ENCODE data around the gene C9orf40. TPM values are rescaled to one million over a fixed set of nuclear protein-coding genes. Genes with fewer than 3 reads are reported as not detected.

The C9orf40 gene, protein sequence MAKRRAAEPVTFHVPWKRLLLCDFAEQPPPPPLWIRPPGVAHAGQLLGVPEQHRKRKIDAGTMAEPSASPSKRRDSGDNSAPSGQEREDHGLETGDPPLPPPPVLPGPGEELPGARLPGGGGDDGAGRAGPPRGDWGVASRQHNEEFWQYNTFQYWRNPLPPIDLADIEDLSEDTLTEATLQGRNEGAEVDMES
- total RNA-seq, result 3.0 and 3.1 TPM in 2 replicates

DNA sequence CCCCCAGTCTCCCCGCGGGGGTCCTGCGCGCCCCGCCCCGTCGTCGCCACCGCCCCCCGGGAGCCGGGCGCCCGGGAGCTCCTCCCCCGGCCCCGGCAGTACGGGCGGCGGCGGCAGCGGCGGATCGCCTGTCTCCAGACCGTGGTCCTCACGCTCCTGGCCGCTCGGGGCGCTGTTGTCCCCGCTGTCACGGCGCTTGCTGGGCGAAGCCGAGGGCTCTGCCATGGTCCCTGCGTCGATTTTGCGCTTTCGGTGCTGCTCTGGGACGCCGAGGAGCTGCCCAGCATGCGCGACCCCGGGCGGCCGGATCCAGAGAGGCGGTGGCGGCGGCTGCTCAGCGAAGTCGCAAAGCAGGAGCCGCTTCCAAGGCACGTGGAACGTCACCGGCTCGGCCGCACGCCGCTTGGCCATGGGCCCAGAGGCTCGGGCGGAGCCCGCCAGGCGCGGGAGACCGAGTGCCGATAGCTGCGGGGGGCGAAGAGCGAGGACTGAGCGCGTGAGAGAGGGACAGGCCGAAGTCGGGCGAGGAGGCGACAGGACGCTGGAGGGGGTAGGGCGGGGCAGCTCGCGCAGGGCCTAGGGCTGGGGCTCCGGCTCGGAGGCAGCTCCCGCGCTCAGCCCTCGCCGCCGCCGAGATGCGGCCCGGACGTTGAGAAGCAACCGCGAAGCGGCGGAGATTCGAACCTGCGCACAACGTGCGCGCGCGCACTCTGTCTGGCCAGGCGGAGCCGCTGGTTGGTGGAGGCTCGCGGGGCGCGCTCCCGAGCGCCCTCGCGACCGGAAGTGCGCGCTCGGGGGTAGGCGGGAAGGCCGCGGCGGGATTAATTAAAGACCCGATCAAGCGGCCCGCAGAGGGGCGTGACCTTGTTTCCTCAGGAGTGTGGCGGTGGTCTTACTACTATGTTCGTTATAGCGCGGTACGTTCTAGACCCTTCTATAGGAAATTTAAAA lies at the start of gene C9orf40:
C9orf40 (minus strand) TSS at position 712 of the 951 bp plus-strand sequence; CDS start at position 411, 301 bp downstream.
- peak; percentile 60 for DNase-seq (ENCODE audit: low read depth)

DNA sequence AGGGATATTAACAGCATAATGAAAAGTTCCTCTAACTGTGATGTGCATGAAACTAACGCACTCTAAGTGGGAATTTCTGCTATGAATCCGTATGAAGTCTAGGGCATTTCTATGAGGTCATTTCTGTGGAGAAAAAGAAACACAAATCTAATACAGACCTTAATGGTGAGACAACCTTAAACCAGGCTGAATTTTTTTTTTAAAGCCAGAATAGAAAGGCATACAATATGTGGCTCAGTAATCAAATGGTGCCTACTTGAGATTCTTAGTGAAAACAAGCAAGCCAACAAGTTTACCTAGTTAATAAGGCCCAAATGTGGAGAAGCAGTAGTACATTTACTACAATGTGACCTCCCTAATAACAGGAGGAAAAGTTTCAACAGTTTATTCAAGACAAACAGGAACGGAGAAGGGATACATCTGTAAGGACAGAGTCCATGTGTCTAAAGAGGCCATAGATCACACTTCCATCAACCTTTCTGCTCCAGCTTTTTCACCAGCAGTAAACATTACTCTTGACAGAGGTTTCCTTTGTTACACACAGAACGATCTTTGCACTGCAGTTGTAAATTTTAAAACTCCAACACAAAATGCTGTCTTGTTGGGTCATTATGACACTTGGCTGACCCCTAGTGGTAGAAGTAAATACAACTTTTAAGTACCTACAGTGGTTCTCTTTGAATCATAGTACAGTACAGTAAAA lies 49.2 kb upstream of the C9orf40 start:
- DNase-seq (ENCODE audit: low read depth), result peak; percentile 91

DNA sequence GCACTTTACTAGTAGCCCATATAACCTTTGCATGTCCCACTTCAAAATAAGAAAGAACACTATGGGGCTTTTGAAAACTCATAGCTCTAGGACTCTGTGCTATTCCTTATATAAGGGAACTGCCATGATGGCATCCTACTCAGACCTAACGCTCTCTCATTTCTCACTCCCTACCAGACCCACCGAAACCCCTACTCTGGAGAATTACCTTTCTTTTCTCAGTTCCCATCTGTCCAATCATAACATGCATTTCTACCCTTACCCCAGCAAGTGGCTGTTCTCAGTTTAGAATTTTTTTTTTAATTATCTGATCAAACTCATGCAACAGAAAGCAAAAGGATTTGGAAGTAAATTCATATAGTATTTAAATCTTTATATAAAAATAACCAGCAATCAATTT lies 48.1 kb upstream of the C9orf40 start:
- DNase-seq (ENCODE audit: low read depth), result no peak

DNA sequence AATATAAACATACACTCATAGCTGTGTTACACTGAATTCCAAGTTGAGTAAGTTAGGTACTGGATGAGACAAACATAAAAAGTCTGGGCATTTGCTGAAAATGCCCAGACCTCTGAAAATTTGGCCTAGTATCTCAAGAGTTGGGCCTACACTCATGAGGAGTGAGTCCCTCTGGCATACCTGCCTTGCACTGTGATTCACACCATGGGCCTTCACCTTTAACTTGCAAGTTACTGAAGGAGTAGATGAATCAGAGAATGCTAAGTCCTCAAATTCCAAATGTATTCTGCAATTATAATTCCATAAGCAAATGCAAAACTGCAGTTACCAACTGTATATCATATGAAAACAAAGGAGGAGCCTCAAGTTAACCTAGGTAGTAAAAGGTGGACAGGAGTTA lies 32.3 kb upstream of the C9orf40 start:
- peak; percentile 3 for DNase-seq (ENCODE audit: low read depth)

DNA sequence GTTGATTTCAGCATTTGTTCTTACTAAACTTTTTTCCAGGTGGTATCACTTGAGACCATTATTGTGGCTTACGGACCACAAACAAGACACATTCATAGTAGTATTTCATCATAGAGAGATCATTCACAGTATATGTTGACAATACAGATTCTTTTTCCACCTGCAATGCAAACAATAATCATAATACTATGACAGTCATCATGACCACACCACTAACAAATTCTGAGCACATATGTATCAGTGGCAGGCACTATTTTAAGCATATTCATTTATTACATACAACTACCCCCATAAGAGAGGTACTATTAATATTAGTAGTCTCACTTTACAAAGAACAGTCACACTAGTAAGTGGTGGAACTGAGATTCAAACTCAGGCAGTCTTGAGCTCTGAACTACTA lies 31.0 kb upstream of the C9orf40 start:
- no peak for DNase-seq (ENCODE audit: low read depth)

- DNase-seq (ENCODE audit: low read depth), result no peak
These were observed 27.1 kb upstream of the C9orf40 start for GRCh38 chr9:74979844-74980243.

- no peak for DNase-seq (ENCODE audit: low read depth)
These were observed 24.6 kb upstream of the C9orf40 start for GRCh38 chr9:74977287-74977686.

DNA sequence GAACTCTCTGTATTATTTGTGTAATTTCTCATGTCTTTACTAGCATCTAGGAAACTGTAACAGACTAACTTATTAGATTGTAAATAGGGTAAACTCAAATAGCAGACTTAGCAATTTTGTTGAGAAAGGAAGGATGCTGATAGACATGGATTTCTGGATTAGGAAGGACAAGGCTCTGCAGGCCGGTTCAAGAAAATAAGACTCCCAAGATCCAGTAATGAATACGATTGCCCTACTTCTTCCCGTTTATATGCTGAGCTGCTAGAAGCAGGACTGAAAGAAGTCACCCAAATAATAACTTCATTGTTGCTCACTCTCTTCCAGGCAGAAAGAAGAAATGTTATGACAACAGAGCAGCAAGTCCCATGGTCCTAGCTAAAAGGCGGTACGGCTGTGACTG lies 22.8 kb upstream of the C9orf40 start:
- no peak for DNase-seq (ENCODE audit: low read depth)

GRCh38 chr9:74974558-74974957 lies 21.8 kb upstream of the C9orf40 start:
- DNase-seq (ENCODE audit: low read depth), result no peak

DNA sequence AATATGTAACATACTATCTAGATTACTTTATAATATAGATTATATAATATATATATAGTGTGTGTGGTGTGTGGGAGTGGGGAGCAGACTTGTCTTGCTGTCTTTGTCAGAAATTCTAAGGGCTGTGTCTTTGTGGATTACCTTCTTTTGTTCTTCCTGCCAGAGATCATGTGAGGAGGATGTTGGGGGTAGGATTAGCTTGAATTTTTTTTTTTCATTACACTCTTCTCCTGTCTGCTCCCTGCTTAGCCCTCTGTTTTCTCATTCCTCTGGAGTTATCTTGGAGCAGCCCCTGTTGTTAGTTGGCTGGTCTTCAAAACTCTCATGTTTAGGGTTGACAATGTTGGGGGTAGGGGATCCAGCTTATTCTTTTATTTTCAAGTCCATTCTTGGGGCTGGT lies 21.0 kb upstream of the C9orf40 start:
- DNase-seq (ENCODE audit: low read depth), result no peak

- DNase-seq (ENCODE audit: low read depth), result no peak
These were observed 10.3 kb upstream of the C9orf40 start for GRCh38 chr9:74963056-74963455.

DNA sequence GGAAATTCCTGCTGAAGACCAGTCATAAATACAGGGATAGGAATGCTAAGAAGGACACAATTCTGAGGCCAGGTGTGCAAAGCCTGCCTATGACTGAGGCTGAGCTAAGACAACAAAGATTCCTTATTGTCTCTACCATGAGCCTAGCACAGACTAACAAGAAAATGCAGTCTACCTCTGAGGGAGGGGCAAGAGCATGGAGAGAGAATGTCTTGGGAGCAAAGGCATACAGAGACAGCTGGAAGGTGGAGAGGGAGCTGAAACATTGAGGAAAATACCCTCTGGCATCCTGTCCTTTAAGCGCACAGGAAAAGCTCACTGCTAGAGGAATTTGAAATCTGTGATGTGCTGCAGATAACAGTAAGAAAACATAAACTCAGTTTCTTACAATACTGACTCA lies 8.8 kb upstream of the C9orf40 start:
- no peak for DNase-seq (ENCODE audit: low read depth)

GRCh38 chr9:74960561-74960960 lies 7.8 kb upstream of the C9orf40 start:
- peak; percentile 79 for DNase-seq (ENCODE audit: low read depth)

- no peak for DNase-seq (ENCODE audit: low read depth)
These were observed 5.9 kb upstream of the C9orf40 start for GRCh38 chr9:74958587-74958986.

- no peak for DNase-seq (ENCODE audit: low read depth)
These were observed 581 bp upstream of the C9orf40 start for GRCh38 chr9:74953235-74953751.

DNA sequence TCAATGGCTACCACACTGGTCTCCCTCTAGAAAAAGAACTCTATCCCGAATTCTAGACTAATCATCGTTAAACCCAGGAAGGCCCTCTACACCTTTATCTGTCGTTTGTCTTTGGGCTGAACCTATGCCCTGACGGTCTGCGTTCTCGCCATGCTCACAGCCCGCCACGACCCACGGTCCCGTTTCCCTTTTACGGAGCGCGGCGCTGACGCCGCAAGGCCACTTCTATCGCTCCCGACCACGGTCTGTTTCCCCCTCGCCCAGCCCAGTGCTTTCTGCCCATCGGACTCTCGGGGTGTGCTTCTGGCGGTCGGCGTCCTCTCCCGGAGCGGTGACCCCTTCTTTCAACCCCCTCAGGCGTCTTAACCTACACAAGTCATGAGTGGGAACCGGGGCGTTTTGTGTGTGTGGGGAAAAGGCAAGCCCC lies 974 bp downstream of the C9orf40 start:
- no peak for DNase-seq (ENCODE audit: low read depth)

DNA sequence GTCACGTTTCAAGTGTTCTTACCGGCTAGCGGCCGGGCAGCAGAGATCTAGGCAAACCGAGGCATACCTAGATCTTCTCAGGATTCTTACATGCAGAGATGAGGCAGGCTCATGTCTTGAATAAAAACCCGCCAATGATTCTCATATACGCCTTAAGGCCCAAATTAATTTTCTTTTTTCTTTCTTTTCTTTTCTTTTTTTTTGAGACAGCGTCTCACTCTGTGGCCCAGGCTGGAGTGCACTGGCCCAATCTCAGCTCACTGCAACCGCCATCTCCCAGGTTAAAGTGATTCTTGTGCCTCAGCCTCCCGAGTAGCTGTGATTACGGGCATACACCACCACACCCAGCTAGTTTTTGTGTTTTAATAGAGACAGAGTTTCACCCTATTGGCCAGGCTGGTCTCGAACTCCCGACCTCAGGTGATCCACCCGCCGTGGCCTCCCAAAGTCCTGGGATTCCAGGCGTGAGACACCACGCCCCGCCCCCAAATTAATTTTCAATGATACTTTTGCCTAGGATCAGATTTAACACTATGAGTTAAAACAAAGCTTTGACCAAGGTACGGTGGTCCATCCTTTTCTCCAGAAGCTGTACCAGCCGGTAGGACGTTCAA lies 1.5 kb downstream of the C9orf40 start:
- no peak for DNase-seq (ENCODE audit: low read depth)

- DNase-seq (ENCODE audit: low read depth), result no peak
These were observed 2.6 kb downstream of the C9orf40 start for GRCh38 chr9:74949859-74950855.

DNA sequence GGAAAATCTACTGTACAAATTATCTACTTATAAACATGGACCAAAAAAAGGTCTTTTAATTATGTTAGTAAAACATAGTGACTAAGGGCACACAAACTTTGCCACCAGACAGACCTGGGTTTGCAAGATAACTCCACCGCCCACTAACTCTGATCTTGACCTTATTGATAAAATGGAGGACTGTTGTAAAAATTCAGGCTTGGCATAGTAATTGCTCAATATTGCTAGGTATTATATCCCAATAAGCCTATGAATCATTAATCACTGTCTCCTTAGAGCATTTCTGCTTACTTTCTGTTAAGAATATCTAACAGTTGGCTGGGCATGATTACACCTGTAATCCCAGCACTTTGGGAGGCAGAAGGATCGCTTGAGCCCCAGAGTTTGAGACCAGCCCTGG lies 3.8 kb downstream of the C9orf40 start:
- no peak for DNase-seq (ENCODE audit: low read depth)

GRCh38 chr9:74946686-74947085 lies 6.0 kb downstream of the C9orf40 start:
- DNase-seq (ENCODE audit: low read depth), result no peak

GRCh38 chr9:74942801-74943200 lies 9.9 kb downstream of the C9orf40 start:
- no peak for DNase-seq (ENCODE audit: low read depth)
